HEK293T (cell line): ENCODE results near the gene LRRC8C.

Source experiments
- CTCF ChIA-PET: fragments of 350-600 bp; formaldehyde crosslinking; extraction: SDS; loops from one replicate; lab custom pipeline; 2021; ENCODE audit warnings: antibody characterized with exemption, inconsistent platforms; lab: Yijun Ruan, JAX
- POLR2A ChIA-PET: fragments of 350-600 bp; formaldehyde crosslinking; extraction: SDS; loops from one replicate; lab custom pipeline; 2020; ENCODE audit warnings: antibody characterized with exemption, inconsistent platforms; lab: Yijun Ruan, JAX
- DNase-seq: peaks from one replicate; pipeline ENCODE4 v3.0.0; 2012; ENCODE audit warnings: mixed read lengths; ENCODE audit errors: extremely low spot score
- ARNT ChIP-seq: fragments of 450-650 bp; IDR thresholded peaks from 2 replicates; pipeline ENCODE4 v1.6.1; 2017; ENCODE audit warnings: mild to moderate bottlenecking
- BHLHE40 ChIP-seq: fragments of 450-650 bp; IDR thresholded peaks from 2 replicates; pipeline ENCODE4 v1.6.1; 2016; ENCODE audit warnings: mild to moderate bottlenecking, moderate library complexity, borderline replicate concordance
- CTBP1 ChIP-seq: fragments of 450-650 bp; IDR thresholded peaks from 2 replicates; pipeline ENCODE4 v1.6.1; 2016; ENCODE audit warnings: borderline replicate concordance
- ELF4 ChIP-seq: fragments of 450-650 bp; IDR thresholded peaks from 2 replicates; pipeline ENCODE4 v1.6.1; 2017; ENCODE audit warnings: antibody characterized with exemption
- FOXA1 ChIP-seq: fragments of 450-650 bp; IDR thresholded peaks from 2 replicates; pipeline ENCODE4 v1.6.1; 2016; ENCODE audit warnings: mild to moderate bottlenecking
- FOXK2 ChIP-seq: fragments of 450-650 bp; IDR thresholded peaks from 2 replicates; pipeline ENCODE4 v1.6.1; 2016; ENCODE audit warnings: mild to moderate bottlenecking
- FOXM1 ChIP-seq: fragments of 450-650 bp; IDR thresholded peaks from 2 replicates; pipeline ENCODE4 v1.6.1; 2017; ENCODE audit warnings: mild to moderate bottlenecking, borderline replicate concordance
- HDGF ChIP-seq: fragments of 450-650 bp; IDR thresholded peaks from 2 replicates; pipeline ENCODE4 v1.6.1; 2017; ENCODE audit warnings: antibody characterized with exemption, borderline replicate concordance
- L3MBTL2 ChIP-seq: fragments of 450-650 bp; conservative IDR thresholded peaks from 2 replicates; pipeline ENCODE4 v1.6.1; 2016; ENCODE audit warnings: mild to moderate bottlenecking
- LEF1 ChIP-seq: fragments of 450-650 bp; IDR thresholded peaks from 2 replicates; pipeline ENCODE4 v1.6.1; 2017; ENCODE audit warnings: mild to moderate bottlenecking, borderline replicate concordance
- NFRKB ChIP-seq: fragments of 450-650 bp; IDR thresholded peaks from 2 replicates; pipeline ENCODE4 v1.6.1; 2016; ENCODE audit warnings: mild to moderate bottlenecking, moderate library complexity
- PKNOX1 ChIP-seq: fragments of 450-650 bp; IDR thresholded peaks from 2 replicates; pipeline ENCODE4 v1.6.1; 2016
- SP1 ChIP-seq: fragments of 450-650 bp; IDR thresholded peaks from 2 replicates; pipeline ENCODE4 v1.6.1; 2017
- SUZ12 ChIP-seq: fragments of 450-650 bp; IDR thresholded peaks from 2 replicates; pipeline ENCODE4 v1.6.1; 2016; ENCODE audit warnings: mild to moderate bottlenecking
- TARDBP ChIP-seq: fragments of 450-650 bp; IDR thresholded peaks from 2 replicates; pipeline ENCODE4 v1.6.1; 2016
- ZNF384 ChIP-seq: fragments of 450-650 bp; IDR thresholded peaks from 2 replicates; pipeline ENCODE4 v1.6.1; 2016

Gene LRRC8C

GRCh38 chr1:89641781-89642180, 8.9 kb downstream of the LRRC8C start:
- ChIA-PET POLR2A (no interaction called here), CTCF (interaction anchor here (1.1 kb wide), 1 partner anchor 121 kb away, joined by 6 read pairs; no protein-coding TSS in a partner anchor)
- DNase-seq = no peak
- TF ChIP-seq FOXM1 (no peak), LEF1 (no peak), HDGF (no peak), SUZ12 (no peak), FOXK2 (no peak), SP1 (no peak), L3MBTL2 (no peak), ELF4 (no peak), FOXA1 (no peak), NFRKB (no peak)

- CTCF ChIA-PET = no interaction called here
- TF ChIP-seq ARNT = no peak
- TF ChIP-seq BHLHE40 = no peak
- no peak for TF ChIP-seq TARDBP
- no peak for TF ChIP-seq CTBP1
- TF ChIP-seq FOXM1 = no peak
- no peak for TF ChIP-seq FOXA1
- TF ChIP-seq ZNF384 = no peak
- no peak for TF ChIP-seq FOXK2
- TF ChIP-seq PKNOX1 = no peak
- TF ChIP-seq NFRKB = no peak
- no peak for TF ChIP-seq LEF1
- no peak for TF ChIP-seq L3MBTL2
- TF ChIP-seq ELF4 = no peak
- no peak for TF ChIP-seq HDGF
- no peak for DNase-seq
- POLR2A ChIA-PET = no interaction called here
Measured at GRCh38 chr1:89643577-89643976, 10.7 kb downstream of the LRRC8C start.

- TF ChIP-seq CTBP1 = no peak
- TF ChIP-seq SUZ12 = no peak
- TF ChIP-seq NFRKB = no peak
- TF ChIP-seq BHLHE40 = no peak
- no peak for TF ChIP-seq HDGF
- no peak for TF ChIP-seq FOXK2
- no peak for TF ChIP-seq FOXM1
- no peak for TF ChIP-seq ARNT
- no peak for TF ChIP-seq TARDBP
- no peak for TF ChIP-seq ELF4
- no peak for TF ChIP-seq ZNF384
- CTCF ChIA-PET = interaction anchor here (0.5 kb wide), 1 partner anchor 56 kb away, joined by 4 read pairs; no protein-coding TSS in a partner anchor
- POLR2A ChIA-PET = no interaction called here
- no peak for DNase-seq
Measured at GRCh38 chr1:89644119-89644814, 11.3 kb downstream of the LRRC8C start.

- TF ChIP-seq PKNOX1 (no peak), NFRKB (no peak)
- POLR2A ChIA-PET = no interaction called here
- DNase-seq = no peak
- CTCF ChIA-PET = no interaction called here
Measured at GRCh38 chr1:89646259-89646658, 13.3 kb downstream of the LRRC8C start.

GRCh38 chr1:89649783-89650182, 16.9 kb downstream of the LRRC8C start:
- ChIA-PET POLR2A (no interaction called here), CTCF (interaction anchor here (1.3 kb wide), 1 partner anchor 70 kb away, joined by 3 read pairs; no protein-coding TSS in a partner anchor)
- no peak for TF ChIP-seq ZNF384
- TF ChIP-seq ELF4 = no peak
- no peak for TF ChIP-seq BHLHE40
- TF ChIP-seq SP1 = no peak
- no peak for TF ChIP-seq TARDBP
- no peak for TF ChIP-seq PKNOX1
- no peak for TF ChIP-seq FOXA1
- TF ChIP-seq CTBP1 = no peak
- no peak for TF ChIP-seq L3MBTL2
- TF ChIP-seq LEF1 = no peak
- no peak for TF ChIP-seq HDGF
- no peak for TF ChIP-seq NFRKB
- TF ChIP-seq FOXK2 = no peak

GRCh38 chr1:89652373-89652772, 19.5 kb downstream of the LRRC8C start:
- ChIA-PET CTCF (no interaction called here), POLR2A (no interaction called here)
- DNase-seq = no peak
- TF ChIP-seq FOXK2 (no peak), ZNF384 (no peak), ARNT (no peak), CTBP1 (no peak), ELF4 (no peak), SP1 (no peak), PKNOX1 (no peak)

More at GRCh38 chr1:89649783-89650182, 16.9 kb downstream of the LRRC8C start:
- DNase-seq = no peak
